SH-SY5Y (cell line): ENCODE results near the gene DAG1.

Experiments used
- GATA2 ChIP-seq: IDR thresholded peaks from 2 replicates; pipeline ENCODE4 v1.6.1; 2011; ENCODE audit warnings: mild to moderate bottlenecking, low read depth, low read length
- GATA3 ChIP-seq: IDR thresholded peaks from 2 replicates; pipeline ENCODE4 v1.6.1; 2011; ENCODE audit warnings: low read depth, mild to moderate bottlenecking, low read length, moderate library complexity

DNA sequence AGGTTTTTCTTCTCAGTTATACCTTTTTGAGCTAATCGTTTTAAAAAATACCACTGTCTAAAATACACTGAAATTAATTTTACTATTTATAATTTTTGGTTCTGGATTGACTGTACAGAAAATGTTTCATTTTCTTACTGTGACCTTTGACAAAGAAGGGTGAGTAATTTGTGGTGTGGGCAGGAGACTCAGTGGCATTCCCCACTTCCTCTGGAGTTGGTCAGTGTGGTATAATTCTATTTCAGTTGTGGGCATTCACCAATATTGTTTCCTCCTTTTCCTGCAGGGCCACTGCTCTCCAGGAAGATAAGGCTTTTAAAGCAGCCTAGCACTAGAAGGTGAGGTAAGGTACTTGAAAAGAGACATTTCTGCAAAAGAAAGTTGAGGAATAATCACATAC, 6.5 kb downstream of the DAG1 start:
- no peak for TF ChIP-seq GATA3
- no peak for TF ChIP-seq GATA2
